Endothelial cell of umbilical vein (primary cell): ENCODE measurements around the gene SLC2A6. TPM values are rescaled to one million over a fixed set of nuclear protein-coding genes. Genes with fewer than 3 reads are reported as not detected.

Experiments
- BruUV-seq: library from RNA; stranded (reverse); fragments of 400-500 nt; replicated peaks from 2 replicates; lab custom pipeline; 2021; lab: Mats Ljungman, UMichigan
- CTCF ChIA-PET: fragments of 300-600, 350-600 bp; sonication (Branson Sonifier 250); formaldehyde crosslinking; loops from one replicate; lab custom pipeline; 2021; ENCODE audit warnings: antibody characterized with exemption, inconsistent platforms; lab: Charles Lee
- POLR2A ChIA-PET: fragments of 300-600, 350-600 bp; sonication (Branson Sonifier 250); formaldehyde crosslinking; loops from one replicate; lab custom pipeline; 2021; ENCODE audit warnings: antibody characterized with exemption, inconsistent platforms; lab: Charles Lee
- DNase-seq: peaks from one replicate; pipeline ENCODE4 v3.0.0-alpha.2; 2011; ENCODE audit warnings: low read depth, low spot score
- FAIRE-seq: peaks from 2 replicates; lab custom pipeline; 2011; peaks lifted over from hg19 to GRCh38; lab: Jason Lieb, UNC
- H2AFZ ChIP-seq: 2 replicates; pipeline ENCODE4 v1.6.0; 2012; ENCODE audit warnings: low read depth, low read length, control low read depth, inconsistent platforms
- H3K27ac ChIP-seq: 2 replicates; pipeline ENCODE4 v1.5.1; 2011; ENCODE audit warnings: low read depth, mild to moderate bottlenecking, control low read depth, low read length, moderate library complexity; ENCODE audit not compliant: insufficient read depth
- H3K27me3 ChIP-seq, 2 experiments: 2 replicates each; pipeline versions ENCODE4 v1.6.0 to v1.6.1; 2011; ENCODE audit warnings: low read length in 2 of 2, mixed read lengths in 1 of 2; ENCODE audit not compliant: control insufficient read depth in 2 of 2, insufficient read depth in 2 of 2
- H3K36me3 ChIP-seq, 2 experiments: 2 replicates in 1 of 2; 3 replicates in 1 of 2; pipeline ENCODE4 v1.5.1; 2011; ENCODE audit warnings: low read length in 2 of 2, mild to moderate bottlenecking in 1 of 2, moderate library complexity in 1 of 2; ENCODE audit not compliant: control insufficient read depth in 2 of 2, insufficient read depth in 2 of 2; ENCODE audit errors: extremely low read depth in 1 of 2
- H3K4me1 ChIP-seq: 3 replicates; pipeline ENCODE4 v1.5.1; 2011; ENCODE audit warnings: mild to moderate bottlenecking, low read length; ENCODE audit not compliant: control insufficient read depth, insufficient read depth; ENCODE audit errors: extremely low read depth
- H3K4me2 ChIP-seq: 2 replicates; pipeline ENCODE4 v1.6.1; 2011; ENCODE audit warnings: low read length, control low read depth, mixed read lengths; ENCODE audit not compliant: insufficient read depth
- H3K4me3 ChIP-seq, 3 experiments: fragments of 200-600 bp in 1 of 3; sonication (generic), shearing (Covaris generic) in 1 of 3; replicated peaks in 1 of 3; 2 replicates each; pipeline ENCODE4 v1.5.1; 2011 to 2016; ENCODE audit warnings: control low read depth in 3 of 3, low read length in 3 of 3, mild to moderate bottlenecking in 2 of 3, inconsistent platforms in 1 of 3, low read depth in 1 of 3, moderate library complexity in 1 of 3; ENCODE audit not compliant: insufficient read depth in 1 of 3
- H3K79me2 ChIP-seq: 2 replicates; pipeline ENCODE4 v1.6.0; 2012; ENCODE audit warnings: low read length, inconsistent platforms; ENCODE audit not compliant: control insufficient read depth, insufficient read depth
- H3K9ac ChIP-seq: replicated peaks from 2 replicates; pipeline ENCODE3; 2011; ENCODE audit warnings: low read length, control low read depth; ENCODE audit not compliant: insufficient read depth; ENCODE audit errors: extremely low read depth
- H3K9me1 ChIP-seq: replicated peaks from 3 replicates; pipeline ENCODE4 v1.6.0; 2011; ENCODE audit warnings: mild to moderate bottlenecking, low read length; ENCODE audit not compliant: control insufficient read depth, insufficient read depth; ENCODE audit errors: extremely low read depth
- H3K9me3 ChIP-seq: replicated peaks from 2 replicates; pipeline ENCODE4 v1.5.1; 2012; ENCODE audit warnings: low read length, inconsistent platforms; ENCODE audit not compliant: control insufficient read depth, insufficient read depth
- H4K20me1 ChIP-seq: replicated peaks from 2 replicates; pipeline ENCODE3; 2011; ENCODE audit warnings: mild to moderate bottlenecking, low read length; ENCODE audit not compliant: control insufficient read depth, insufficient read depth; ENCODE audit errors: extremely low read depth
- EZH2 ChIP-seq: IDR thresholded peaks from 2 replicates; pipeline ENCODE4 v1.6.1; 2012; ENCODE audit warnings: borderline replicate concordance, low read depth, mild to moderate bottlenecking, moderate library complexity, low read length, inconsistent platforms; ENCODE audit not compliant: severe bottlenecking
- FOS ChIP-seq: IDR thresholded peaks from 2 replicates; pipeline ENCODE4 v1.6.1; 2011; ENCODE audit warnings: mild to moderate bottlenecking, low read length, moderate library complexity, borderline replicate concordance; ENCODE audit not compliant: insufficient read depth
- GATA2 ChIP-seq: IDR thresholded peaks from 2 replicates; pipeline ENCODE4 v1.7.0; 2011; ENCODE audit warnings: low read depth, mild to moderate bottlenecking, moderate library complexity, mixed read lengths, low read length; ENCODE audit not compliant: insufficient read length, insufficient read depth
- JUN ChIP-seq: IDR thresholded peaks from 2 replicates; pipeline ENCODE4 v1.6.1; 2011; ENCODE audit warnings: borderline replicate concordance, low read depth; ENCODE audit not compliant: insufficient read length, insufficient read depth
- MYC ChIP-seq: IDR thresholded peaks from one replicate; pipeline ENCODE4 v1.6.1; 2011; ENCODE audit warnings: mild to moderate bottlenecking, low read depth, low read length
- POLR2A ChIP-seq: IDR thresholded peaks from 2 replicates; pipeline ENCODE4 v1.6.1; 2012; ENCODE audit warnings: low read depth, mild to moderate bottlenecking, control low read depth, low read length
- POLR2AphosphoS5 ChIP-seq: IDR thresholded peaks from 2 replicates; pipeline ENCODE4 v1.6.1; 2012; ENCODE audit warnings: low read depth, mild to moderate bottlenecking, control low read depth, low read length, moderate library complexity; ENCODE audit not compliant: insufficient read depth
- dilution Hi-C: fragments of 300-500 bp; cut with MboI; formaldehyde crosslinking; loops from one replicate; pipeline ENCODE4 v1.15.0; 2019; ENCODE audit warnings: low sequenced_read_pairs; ENCODE audit not compliant: extremely low pct_ligation_motif_present
- intact Hi-C: fragments of 100-400 bp; cut with micrococcal nuclease; formaldehyde crosslinking; loops from one replicate; pipeline ENCODE4 v1.10.0; 2022
- polyA plus RNA-seq, 4 experiments: library from polyadenylated mRNA; depleted of rRNA in 3 of 4; stranded (reverse) in 3 of 4; unstranded in 1 of 4; fragments of >200 nt; gene quantifications; 2 replicates each; pipeline versions ENCODE4 v1.2.1 to v1.2.3, GENCODE V29; 2011 to 2012; ENCODE audit warnings: missing spikeins in 1 of 4
- total RNA-seq: library from RNA; stranded (reverse); gene quantifications from 2 replicates; pipeline ENCODE4 v1.2.3, GENCODE V29; 2021
- TF ChIP-seq, protein P1 (sequence below): IDR thresholded peaks from 2 replicates; pipeline ENCODE4 v1.6.1; 2011; ENCODE audit not compliant: insufficient read depth, insufficient read length
- TF ChIP-seq, protein P2 (sequence below), 2 donors: IDR thresholded peaks; 1 replicate in 1 of 2; 2 replicates in 1 of 2; pipeline ENCODE4 v1.5.1; 2011; ENCODE audit warnings: low read length in 2 of 2, mild to moderate bottlenecking in 2 of 2, moderate library complexity in 2 of 2, control low read depth in 1 of 2, inconsistent platforms in 1 of 2, low read depth in 1 of 2; ENCODE audit not compliant: insufficient read depth in 1 of 2; ENCODE audit errors: extremely low read depth in 1 of 2

SLC2A6 gene
- total and polyA plus RNA-seq, 2 donors (not counting 3 experiments of a cell fraction or from before 2014, with no cell fraction given) = 35.7 to 39.6 TPM

DNA sequence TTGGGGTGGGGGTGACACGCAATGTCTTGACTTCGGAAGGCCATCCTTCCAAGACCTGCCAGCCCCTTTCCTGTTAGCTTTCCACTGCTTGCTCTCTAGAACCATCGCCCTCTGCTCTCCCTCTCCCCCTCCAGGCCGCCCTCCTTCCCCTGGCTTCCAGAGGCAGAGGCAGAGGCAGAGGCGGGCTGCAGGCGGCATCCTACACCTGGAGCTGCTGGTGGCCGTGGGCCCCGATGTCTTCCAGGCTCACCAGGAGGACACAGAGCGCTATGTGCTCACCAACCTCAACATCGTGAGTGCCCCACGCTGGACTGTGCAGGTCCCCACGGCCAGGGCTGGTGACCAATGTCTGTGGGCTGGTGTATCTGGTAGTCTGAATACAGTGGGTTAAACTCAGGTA lies 54.7 kb downstream of the SLC2A6 start:
- no peak overlapping the region for H3K4me3 ChIP-seq
- peaks cover 9 to 13% of the 10 kb centered on the region in 2 experiments for H3K27me3 ChIP-seq
- CTCF ChIA-PET = no interaction called here
- FAIRE-seq = no peak
- H3K36me3 ChIP-seq = no peaks in the 10 kb centered on the region
- H2AFZ ChIP-seq = no peak overlapping the region
- H3K4me1 ChIP-seq = no peaks in the 10 kb centered on the region
- H3K27ac ChIP-seq = no peak overlapping the region
- H4K20me1 ChIP-seq = no peaks in the 10 kb centered on the region
- no peaks in the 10 kb centered on the region for H3K9me3 ChIP-seq
- TF ChIP-seq, protein P1, sequence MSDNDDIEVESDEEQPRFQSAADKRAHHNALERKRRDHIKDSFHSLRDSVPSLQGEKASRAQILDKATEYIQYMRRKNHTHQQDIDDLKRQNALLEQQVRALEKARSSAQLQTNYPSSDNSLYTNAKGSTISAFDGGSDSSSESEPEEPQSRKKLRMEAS = no peak
- TF ChIP-seq POLR2AphosphoS5 (no peak), JUN (no peak), EZH2 (no peak), GATA2 (no peak), POLR2A (no peak), MYC (no peak), FOS (no peak)
- TF ChIP-seq, protein P2, sequence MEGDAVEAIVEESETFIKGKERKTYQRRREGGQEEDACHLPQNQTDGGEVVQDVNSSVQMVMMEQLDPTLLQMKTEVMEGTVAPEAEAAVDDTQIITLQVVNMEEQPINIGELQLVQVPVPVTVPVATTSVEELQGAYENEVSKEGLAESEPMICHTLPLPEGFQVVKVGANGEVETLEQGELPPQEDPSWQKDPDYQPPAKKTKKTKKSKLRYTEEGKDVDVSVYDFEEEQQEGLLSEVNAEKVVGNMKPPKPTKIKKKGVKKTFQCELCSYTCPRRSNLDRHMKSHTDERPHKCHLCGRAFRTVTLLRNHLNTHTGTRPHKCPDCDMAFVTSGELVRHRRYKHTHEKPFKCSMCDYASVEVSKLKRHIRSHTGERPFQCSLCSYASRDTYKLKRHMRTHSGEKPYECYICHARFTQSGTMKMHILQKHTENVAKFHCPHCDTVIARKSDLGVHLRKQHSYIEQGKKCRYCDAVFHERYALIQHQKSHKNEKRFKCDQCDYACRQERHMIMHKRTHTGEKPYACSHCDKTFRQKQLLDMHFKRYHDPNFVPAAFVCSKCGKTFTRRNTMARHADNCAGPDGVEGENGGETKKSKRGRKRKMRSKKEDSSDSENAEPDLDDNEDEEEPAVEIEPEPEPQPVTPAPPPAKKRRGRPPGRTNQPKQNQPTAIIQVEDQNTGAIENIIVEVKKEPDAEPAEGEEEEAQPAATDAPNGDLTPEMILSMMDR (IDR thresholded peaks at IDR 0.05; ENCODE audit: extremely low read depth in 1 of 2, insufficient read depth in 1 of 2, low read depth in 1 of 2, low read length in 2 of 2) = no peak
- no TSS peak for BruUV-seq
- no peaks in the 10 kb centered on the region for H3K9me1 ChIP-seq
- H3K4me2 ChIP-seq = no peak overlapping the region
- H3K9ac ChIP-seq = no peak overlapping the region
- no peak for DNase-seq
- POLR2A ChIA-PET = no interaction called here
- dilution Hi-C loops (no loop called here), intact Hi-C loops (no loop called here)
- no peaks in the 10 kb centered on the region for H3K79me2 ChIP-seq
